Skeletal muscle tissue (tissue), 4 donors: ENCODE measurements around the gene HOXC5. TPM values are rescaled to one million over a fixed set of nuclear protein-coding genes. Genes with fewer than 3 reads are reported as not detected.

Experiments
- H3K27ac ChIP-seq: one replicate; pipeline ENCODE4 v1.7.0; 2013; ENCODE audit warnings: mild to moderate bottlenecking, low read depth, low read length, inconsistent platforms
- H3K27me3 ChIP-seq, 3 donors: one replicate each; pipeline ENCODE4 v1.7.0; 2013; ENCODE audit warnings: low read length in 3 of 3; ENCODE audit not compliant: control insufficient read depth in 3 of 3, insufficient read depth in 3 of 3
- H3K36me3 ChIP-seq, 3 donors: one replicate each; pipeline ENCODE4 v1.7.0; 2013; ENCODE audit warnings: low read length in 3 of 3; ENCODE audit not compliant: control insufficient read depth in 3 of 3, insufficient read depth in 3 of 3
- H3K4me1 ChIP-seq, 3 donors: one replicate each; pipeline ENCODE4 v1.7.0; 2013; ENCODE audit warnings: low read length in 3 of 3, mild to moderate bottlenecking in 3 of 3; ENCODE audit not compliant: control insufficient read depth in 3 of 3, insufficient read depth in 3 of 3
- H3K4me3 ChIP-seq, 3 donors: one replicate each; pipeline ENCODE4 v1.7.0; 2013; ENCODE audit warnings: low read length in 3 of 3
- H3K9ac ChIP-seq, 3 donors: one replicate each; pipeline ENCODE4 v1.7.0; 2013; ENCODE audit warnings: low read length in 3 of 3, mild to moderate bottlenecking in 3 of 3, moderate library complexity in 2 of 3, low read depth in 1 of 3
- H3K9me3 ChIP-seq, 3 donors: one replicate each; pipeline ENCODE4 v1.7.0; 2013; ENCODE audit warnings: low read length in 3 of 3; ENCODE audit not compliant: control insufficient read depth in 3 of 3
- total RNA-seq: library from RNA; depleted of rRNA; stranded (reverse); fragments of >200 nt; gene quantifications from one replicate; pipeline ENCODE4 v1.2.3, GENCODE V29; 2014
- donor health status: Osteomylitis.

The HOXC5 gene
- total RNA-seq: 0.52 TPM

DNA sequence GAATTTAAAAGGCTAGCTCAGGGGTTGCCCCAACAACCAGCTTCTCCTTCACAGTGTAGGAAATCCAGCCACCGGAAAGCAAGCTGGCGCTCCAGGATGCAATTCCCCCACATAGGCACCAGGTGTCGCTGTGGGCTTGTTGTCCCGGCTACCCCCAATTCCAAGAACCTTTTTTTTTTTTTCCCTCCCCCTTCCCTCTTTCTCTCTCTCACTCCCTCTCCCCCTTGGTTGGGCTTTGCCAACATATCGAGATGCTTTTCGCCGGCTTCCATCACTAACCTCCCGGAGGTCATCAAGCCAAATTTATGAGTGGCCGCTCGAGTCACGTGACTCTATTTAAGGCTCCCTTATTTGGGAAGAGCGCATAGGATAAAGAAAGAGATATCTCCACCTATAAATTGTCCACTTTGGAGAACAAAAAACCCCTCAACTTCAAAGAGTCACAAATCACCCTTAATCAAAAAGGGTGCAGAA lies at the start of gene HOXC5:
HOXC5 (plus strand) TSS at position 424 of the 474 bp plus-strand sequence. CDS start 73 bp downstream, outside the sequence.
- Histone ChIP-seq H3K4me1 (peaks cover 38 to 41% (median 40%) of the 10 kb centered on the region in 3 donors), H3K4me3 (peak within 1 kb of the TSS; percentile 56 to 70 (median 66)), H3K27me3 (peaks cover 3 to 7% (median 5%) of the 10 kb centered on the region in 3 donors), H3K27ac (peak within 1 kb of the TSS; percentile 1), H3K36me3 (peaks cover 0 to 3% (median 3%) of the 10 kb centered on the region in 3 donors), H3K9ac (peak within 1 kb of the TSS; percentile 28 to 69 (median 58)), H3K9me3 (no peaks in the 10 kb centered on the region)

DNA sequence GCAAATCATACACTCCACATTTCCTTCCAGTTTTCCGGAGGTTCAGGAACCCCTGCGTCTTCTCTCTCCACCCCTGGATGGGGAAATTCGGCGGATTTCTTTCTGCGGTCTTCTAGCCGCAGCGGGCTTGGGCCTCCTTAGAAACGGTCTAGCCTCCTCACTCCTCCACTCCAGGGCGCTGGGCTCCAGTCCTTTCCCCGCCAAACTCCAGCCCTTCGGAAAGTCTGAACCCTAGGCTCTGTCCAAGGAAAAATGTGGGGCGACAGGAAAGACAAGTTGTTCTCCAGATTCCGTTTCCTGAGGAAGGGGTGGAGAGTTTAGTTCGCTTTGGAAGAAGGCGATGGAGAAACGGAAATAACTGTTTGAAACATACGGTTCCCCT lies 49.3 kb upstream of the HOXC5 start:
- Histone ChIP-seq H3K4me3 (peak overlapping the region; percentile 65 to 70 (median 70)), H3K4me1 (peaks cover 36 to 75% (median 39%) of the 10 kb centered on the region in 3 donors), H3K27ac (peak overlapping the region; percentile 97), H3K36me3 (no peaks in the 10 kb centered on the region), H3K27me3 (peaks cover 18 to 56% (median 32%) of the 10 kb centered on the region in 3 donors), H3K9me3 (no peaks in the 10 kb centered on the region), H3K9ac (peak overlapping the region; percentile 84 to 97 (median 88))

DNA sequence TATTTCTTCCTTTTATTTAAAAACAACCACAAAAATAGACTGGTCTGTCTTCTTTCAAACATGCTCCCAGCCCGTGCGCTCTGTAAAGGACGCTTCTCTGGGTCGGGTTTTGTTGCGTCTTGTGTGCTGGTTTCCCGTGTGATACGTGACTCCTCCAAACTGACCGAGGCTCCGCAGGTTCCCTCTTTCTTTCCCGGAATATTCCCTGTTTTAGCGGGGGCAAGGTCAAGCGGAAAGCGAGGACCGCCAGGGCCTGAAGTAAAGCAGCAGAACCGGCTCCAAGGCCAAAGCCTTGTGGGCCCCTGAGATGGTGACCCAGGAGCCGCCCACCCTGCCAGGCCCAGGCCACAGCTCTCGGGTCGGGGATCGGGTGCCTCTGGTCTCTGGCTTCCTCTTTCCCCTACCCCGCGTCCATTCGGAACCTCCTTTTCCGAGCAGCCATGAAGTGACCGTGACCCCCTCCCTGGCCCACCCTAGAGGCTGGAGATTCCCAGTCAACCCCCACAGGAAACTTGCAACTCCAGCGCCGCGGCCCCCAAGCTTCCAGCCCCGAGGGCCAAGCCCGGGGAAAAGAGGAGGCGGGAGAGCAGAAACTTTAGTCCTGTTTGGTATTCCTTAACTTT lies 48.8 kb upstream of the HOXC5 start:
- peak overlapping the region; percentile 84 to 97 (median 88) for H3K9ac ChIP-seq
- peak overlapping the region; percentile 65 to 70 (median 70) for H3K4me3 ChIP-seq
- peaks cover 18 to 51% (median 30%) of the 10 kb centered on the region in 3 donors for H3K27me3 ChIP-seq
- H3K4me1 ChIP-seq: peaks cover 36 to 76% (median 44%) of the 10 kb centered on the region in 3 donors
- no peaks in the 10 kb centered on the region for H3K9me3 ChIP-seq
- H3K36me3 ChIP-seq: no peaks in the 10 kb centered on the region
- H3K27ac ChIP-seq: peak overlapping the region; percentile 97

DNA sequence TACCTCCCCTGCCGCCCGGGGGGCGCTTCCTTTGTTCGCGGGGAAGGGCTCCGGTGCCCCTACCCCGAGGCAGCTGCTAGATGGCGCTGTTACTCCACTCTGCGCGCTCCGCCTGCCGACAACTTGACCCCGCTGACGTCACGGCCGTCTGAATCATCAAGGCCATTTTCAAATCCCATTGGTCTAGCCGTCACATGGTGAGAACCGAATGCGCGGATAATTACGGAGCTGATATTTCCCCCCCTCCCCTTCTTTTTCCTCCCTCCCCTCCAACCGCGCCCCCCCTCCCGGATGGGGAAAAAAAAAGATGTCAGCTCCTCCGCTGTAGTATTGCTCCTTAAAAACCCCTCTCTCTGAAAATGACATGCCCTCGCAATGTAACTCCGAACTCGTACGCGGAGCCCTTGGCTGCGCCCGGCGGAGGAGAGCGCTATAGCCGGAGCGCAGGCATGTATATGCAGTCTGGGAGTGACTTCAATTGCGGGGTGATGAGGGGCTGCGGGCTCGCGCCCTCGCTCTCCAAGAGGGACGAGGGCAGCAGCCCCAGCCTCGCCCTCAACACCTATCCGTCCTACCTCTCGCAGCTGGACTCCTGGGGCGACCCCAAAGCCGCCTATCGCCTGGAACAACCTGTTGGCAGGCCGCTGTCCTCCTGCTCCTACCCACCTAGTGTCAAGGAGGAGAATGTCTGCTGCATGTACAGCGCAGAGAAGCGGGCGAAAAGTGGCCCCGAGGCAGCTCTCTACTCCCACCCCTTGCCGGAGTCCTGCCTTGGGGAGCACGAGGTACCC lies 47.8 kb upstream of the HOXC5 start, which contains the start of gene HOXC10:
HOXC10 (plus strand) TSS at position 246 of the 791 bp plus-strand sequence; CDS start at position 360, 114 bp downstream.
- Histone ChIP-seq H3K27ac (peak within 1 kb of the TSS; percentile 100), H3K4me1 (peaks cover 40 to 78% (median 46%) of the 10 kb centered on the region in 3 donors), H3K9ac (peak within 1 kb of the TSS; percentile 97), H3K36me3 (no peaks in the 10 kb centered on the region), H3K9me3 (no peaks in the 10 kb centered on the region), H3K27me3 (peaks cover 12 to 44% (median 26%) of the 10 kb centered on the region in 3 donors), H3K4me3 (peak within 1 kb of the TSS; percentile 87 to 95 (median 91))

DNA sequence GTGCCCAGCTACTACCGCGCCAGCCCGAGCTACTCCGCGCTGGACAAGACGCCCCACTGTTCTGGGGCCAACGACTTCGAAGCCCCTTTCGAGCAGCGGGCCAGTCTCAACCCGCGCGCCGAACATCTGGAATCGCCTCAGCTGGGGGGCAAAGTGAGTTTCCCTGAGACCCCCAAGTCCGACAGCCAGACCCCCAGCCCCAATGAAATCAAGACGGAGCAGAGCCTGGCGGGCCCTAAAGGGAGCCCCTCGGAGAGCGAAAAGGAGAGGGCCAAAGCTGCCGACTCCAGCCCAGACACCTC lies 47.2 kb upstream of the HOXC5 start:
- Histone ChIP-seq H3K9ac (peak overlapping the region; percentile 95 to 97 (median 97)), H3K36me3 (no peaks in the 10 kb centered on the region), H3K27me3 (peaks cover 10 to 39% (median 26%) of the 10 kb centered on the region in 3 donors), H3K9me3 (no peaks in the 10 kb centered on the region), H3K27ac (peak overlapping the region; percentile 100), H3K4me3 (peak overlapping the region; percentile 87 to 95 (median 91)), H3K4me1 (peaks cover 46 to 82% (median 51%) of the 10 kb centered on the region in 3 donors)

DNA sequence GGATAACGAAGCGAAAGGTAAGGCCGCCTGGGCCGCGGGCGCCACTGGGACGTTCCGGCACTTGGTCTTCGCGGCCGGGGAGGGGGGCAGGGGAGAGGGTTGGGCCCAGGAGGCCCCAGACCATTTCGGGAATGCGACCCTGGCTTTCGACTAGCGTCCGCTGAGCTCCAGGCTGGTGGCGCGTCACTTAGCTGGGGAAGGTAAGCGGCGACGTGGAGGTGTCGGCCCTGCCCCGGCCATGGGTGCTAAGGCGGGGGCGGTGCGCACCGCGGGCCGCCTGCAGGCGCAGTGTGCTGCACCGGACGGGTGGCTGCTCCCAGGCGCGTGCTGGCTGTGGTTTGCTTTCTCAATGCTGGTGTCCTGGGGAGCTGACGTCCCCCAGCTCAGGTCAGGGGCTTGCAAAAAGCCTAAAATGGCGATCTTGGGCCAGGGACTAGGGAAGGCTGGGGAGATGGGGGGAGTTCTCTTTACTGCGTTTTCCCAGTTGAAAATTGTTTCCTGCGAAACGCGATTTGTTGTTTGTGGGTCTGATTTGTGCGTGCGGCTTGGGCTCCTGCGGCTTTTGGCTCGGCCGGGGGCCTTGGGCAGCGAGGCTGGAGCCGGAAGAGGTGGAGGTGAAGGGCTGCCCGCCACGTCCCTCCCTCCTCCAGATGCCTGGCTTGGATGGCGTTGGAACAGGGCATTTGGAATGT lies 46.7 kb upstream of the HOXC5 start:
- H3K4me3 ChIP-seq: peak overlapping the region; percentile 87 to 95 (median 91)
- H3K9ac ChIP-seq: peak overlapping the region; percentile 95 to 97 (median 97)
- peak overlapping the region; percentile 100 for H3K27ac ChIP-seq
- peaks cover 10 to 34% (median 26%) of the 10 kb centered on the region in 3 donors for H3K27me3 ChIP-seq
- no peaks in the 10 kb centered on the region for H3K36me3 ChIP-seq
- peaks cover 51 to 84% (median 53%) of the 10 kb centered on the region in 3 donors for H3K4me1 ChIP-seq
- H3K9me3 ChIP-seq: no peaks in the 10 kb centered on the region

DNA sequence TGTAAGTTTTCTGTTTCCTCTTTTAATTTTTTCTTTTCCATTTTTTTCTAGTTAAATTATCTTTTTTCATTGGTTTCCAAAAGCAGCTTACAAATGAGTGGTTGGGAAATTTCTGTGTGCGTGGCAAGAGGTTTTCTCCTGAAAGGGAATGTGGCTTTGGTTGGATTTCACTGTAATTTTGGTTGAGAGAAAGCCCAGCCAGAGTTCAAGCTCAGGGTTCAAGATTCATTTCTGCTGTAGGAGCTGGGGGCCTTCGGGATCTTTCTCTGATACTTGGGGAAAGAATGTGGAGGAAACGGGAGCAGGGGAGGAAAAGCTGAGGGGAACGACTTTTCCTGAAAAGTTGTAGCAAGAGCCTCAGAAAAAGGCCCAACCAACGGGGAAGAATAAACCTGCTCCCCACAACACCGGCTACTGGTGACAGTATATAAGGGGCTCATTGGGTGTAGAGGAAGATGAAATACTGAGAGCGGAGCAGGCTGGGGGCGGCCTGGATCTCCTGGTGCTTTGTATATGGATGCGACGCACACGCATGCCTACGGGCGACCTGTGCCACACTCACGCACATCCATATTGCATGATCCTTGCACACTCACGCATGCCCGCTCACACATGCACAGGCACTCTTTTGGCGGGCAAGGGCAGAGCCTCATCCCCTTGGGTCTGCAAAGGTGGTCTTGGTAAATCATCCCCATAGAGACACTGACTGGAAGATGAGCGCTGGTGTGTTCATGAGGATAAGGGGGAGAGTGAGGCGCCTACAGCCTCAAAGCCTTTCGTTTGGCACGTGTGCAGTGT lies 46.0 kb upstream of the HOXC5 start:
- no peaks in the 10 kb centered on the region for H3K36me3 ChIP-seq
- H3K9me3 ChIP-seq: no peaks in the 10 kb centered on the region
- H3K27ac ChIP-seq: peak overlapping the region; percentile 100
- H3K27me3 ChIP-seq: peaks cover 10 to 28% (median 24%) of the 10 kb centered on the region in 3 donors
- peak overlapping the region; percentile 87 to 95 (median 91) for H3K4me3 ChIP-seq
- H3K4me1 ChIP-seq: peaks cover 54 to 86% (median 58%) of the 10 kb centered on the region in 3 donors
- H3K9ac ChIP-seq: peak overlapping the region; percentile 95 to 97 (median 97)

DNA sequence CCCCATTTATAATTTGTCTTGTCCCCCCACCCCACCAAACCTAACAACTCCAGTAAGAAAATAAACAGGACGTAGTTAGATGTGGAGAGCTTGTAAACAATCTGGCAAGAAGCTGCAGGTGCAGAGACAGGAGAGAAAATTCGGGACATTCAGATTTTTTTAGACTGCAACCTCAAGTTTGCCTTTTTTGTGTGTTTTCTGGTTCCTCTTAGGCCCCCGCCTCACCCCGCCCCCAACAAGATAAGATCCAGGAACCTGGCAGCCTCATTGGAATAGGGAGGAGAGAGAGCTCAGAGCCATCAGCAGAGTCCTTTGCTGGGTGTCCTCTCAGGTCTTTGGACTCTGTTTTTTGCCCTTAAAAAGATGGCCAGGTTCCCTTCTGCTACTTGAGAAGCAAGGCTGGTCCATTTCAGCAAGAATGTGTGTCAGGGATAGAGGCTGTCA lies 45.0 kb upstream of the HOXC5 start:
- Histone ChIP-seq H3K9me3 (no peaks in the 10 kb centered on the region), H3K4me1 (peaks cover 62 to 84% (median 64%) of the 10 kb centered on the region in 3 donors), H3K36me3 (no peaks in the 10 kb centered on the region), H3K9ac (peak overlapping the region; percentile 95 to 97 (median 97)), H3K27ac (peak overlapping the region; percentile 100), H3K27me3 (peaks cover 10 to 24% (median 19%) of the 10 kb centered on the region in 3 donors), H3K4me3 (peak overlapping the region; percentile 87 to 95 (median 91))
